Right renal pelvis (tissue), 4 donors: ENCODE data around the gene TPT1. TPM values are rescaled to one million over a fixed set of nuclear protein-coding genes. Genes with fewer than 3 reads are reported as not detected.
"Not testable (repeated sequence)": the region's sequence is repeated elsewhere in the genome, so short reads cannot be mapped to it uniquely, and the experiment has no call there.

Experiments
- DNase-seq, 4 donors: peaks; one replicate each; pipeline ENCODE4 v3.0.0-alpha.2; 2013; ENCODE audit warnings: low read depth in 4 of 4, low spot score in 3 of 4, missing footprints in 1 of 4
- polyA plus RNA-seq, 4 donors: library from polyadenylated mRNA; unstranded; fragments of 120-200 nt; gene quantifications; one replicate each; pipeline ENCODE4 v1.2.1, GENCODE V29; 2013; ENCODE audit not compliant: insufficient read length in 4 of 4

Gene TPT1
- polyA plus RNA-seq = 1,000 to 10,000 TPM; 6,707 to 7,042 (median 6,975) TPM

DNA sequence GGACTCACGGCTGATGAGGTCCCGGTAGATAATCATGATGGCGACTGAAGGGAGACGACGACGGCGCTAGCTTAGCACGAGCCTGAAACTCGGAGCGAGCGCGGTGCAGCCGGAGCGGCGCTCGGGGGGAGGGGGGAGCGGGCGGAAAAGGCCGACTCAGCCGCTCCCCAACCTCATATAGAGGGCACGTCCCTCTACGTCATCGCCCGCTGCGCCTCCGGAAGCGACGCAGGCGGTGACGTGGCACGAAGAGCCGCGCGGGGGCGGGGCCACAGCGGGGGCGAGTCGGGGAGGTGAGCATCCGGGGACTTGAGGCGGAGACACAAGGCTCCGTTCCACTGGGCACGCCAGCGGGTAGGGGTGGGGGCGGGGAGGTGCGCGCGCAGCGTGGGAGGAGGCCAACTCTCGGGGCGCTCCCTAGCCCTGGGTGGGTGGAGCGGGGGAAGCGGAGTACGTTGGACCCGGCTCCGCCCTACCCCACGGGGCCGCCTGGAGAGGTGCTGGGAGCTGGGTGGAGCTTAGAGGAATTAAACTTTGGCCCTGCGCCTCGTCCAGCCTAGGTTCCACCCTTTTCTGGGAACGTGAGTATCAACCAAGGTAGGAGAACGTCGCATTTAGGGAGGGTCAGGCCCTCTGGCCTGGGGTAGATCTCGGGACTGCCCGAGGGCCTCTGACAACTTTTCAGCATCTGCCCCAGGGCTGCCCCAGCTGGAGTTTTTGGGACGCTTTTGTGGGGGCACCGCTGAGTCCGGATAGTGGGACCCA lies at the start of gene TPT1:
Gene TPT1, minus strand, starts transcription at position 150 of the 765 bp plus-strand sequence. Its CDS starts 114 bp downstream, at position 36.
- DNase-seq = peak; percentile 96 to 99 (median 96)

- DNase-seq = not testable (repeated sequence)
Observed at GRCh38 chr13:45390348-45390747, 49.4 kb upstream of the TPT1 start.

DNA sequence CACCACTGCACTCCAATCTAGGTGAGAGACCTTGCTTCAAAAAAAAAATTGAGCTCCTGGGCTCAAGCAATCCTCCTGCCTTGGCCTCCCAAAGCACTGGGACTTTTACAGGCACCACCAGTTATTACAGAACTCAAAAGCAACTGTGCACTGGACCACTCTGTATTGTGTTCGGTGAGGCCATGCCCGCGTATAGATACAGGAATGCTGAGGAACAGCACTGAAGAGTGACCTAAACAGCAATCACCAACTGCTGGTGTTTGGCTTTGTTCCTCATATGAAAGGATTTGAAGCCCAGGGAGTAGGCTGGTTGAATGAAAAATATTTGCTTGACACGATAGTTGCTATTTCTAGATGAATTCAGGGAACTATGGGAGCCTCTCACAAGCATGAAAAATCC lies 47.7 kb upstream of the TPT1 start:
- no peak for DNase-seq

DNA sequence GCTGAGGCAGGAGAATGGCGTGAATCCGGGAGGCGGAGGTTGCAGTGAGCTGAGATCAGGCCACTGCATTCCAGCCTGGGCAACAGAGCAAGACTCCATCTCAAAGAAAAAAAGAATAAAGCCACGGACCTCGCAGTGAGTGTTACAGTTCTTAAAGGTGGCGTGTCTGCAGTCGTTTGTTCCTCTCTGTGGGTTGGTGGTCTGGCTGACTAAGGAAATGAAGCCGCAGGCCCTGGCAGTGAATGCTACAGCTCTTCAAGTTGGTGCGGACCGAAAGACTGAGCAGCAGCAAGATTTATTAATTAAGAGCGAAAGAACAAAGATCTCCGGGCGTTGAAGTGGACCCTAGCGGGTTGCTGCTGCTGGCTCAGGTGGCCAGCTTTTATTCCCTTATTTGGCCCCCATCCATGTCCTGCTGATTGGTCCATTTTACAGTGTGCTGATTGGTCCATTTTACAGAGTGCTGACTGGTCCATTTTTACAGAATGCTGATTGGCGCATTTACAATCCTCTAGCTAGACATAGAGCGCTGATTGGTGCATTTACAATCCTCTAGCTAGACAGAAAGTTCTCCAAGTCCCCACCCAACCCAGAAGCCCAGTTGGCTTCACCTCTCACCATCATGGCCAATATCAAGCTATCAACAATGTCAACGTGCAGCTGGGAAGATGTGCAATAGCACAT lies 46.1 kb upstream of the TPT1 start:
- not testable (repeated sequence) for DNase-seq

GRCh38 chr13:45385907-45386553 lies 45.0 kb upstream of the TPT1 start:
- DNase-seq = no peak

DNA sequence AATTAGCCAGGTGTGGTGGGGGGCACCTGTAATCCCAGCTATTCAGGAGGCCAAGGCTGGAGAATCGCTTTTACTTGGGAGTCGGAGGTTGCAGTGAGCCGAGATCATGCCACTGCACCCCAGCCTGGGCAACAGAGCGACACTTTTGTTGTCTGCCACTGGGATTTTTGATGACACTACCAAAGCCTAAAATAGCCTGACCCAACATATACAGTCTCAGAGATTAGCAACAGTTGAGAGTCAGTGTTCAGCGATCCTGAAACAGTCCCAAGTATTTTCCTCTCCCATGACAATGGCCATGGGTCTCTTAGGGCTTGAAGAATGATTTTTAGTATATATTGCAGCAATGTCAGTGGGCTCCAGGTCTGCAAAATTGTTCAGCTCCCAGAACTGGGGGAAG lies 44.3 kb upstream of the TPT1 start:
- no peak for DNase-seq

DNA sequence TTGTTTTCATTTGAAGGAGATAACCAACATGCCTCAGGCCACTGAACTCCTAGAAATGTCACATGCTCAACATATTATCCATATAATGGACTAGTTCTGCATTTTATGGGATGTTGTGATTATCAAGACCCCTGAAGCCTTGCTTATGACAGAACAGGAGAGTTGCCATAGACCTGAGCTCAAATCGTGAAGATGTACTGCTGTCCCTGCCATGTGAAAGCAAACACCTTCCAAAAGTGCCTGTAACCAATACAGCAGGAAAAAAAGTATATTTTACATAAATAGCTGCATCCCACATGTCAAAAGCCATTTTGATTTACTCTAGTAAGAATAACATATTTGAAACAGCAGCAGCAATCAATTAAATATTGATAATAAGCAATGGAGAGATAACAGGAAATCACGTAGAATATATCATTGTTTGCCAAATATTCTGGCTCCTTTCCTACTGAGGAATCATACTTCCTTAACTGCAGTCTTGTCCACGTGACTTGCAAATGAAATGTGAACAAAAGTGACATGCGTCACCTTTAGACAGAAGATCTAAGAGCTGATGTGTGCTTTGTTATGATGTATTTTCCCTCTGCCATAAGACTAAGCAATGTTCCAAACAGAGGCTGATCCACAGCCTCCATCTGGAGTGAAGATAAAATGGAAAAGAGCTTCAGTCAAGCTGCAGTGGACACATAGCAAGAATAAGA lies 43.6 kb upstream of the TPT1 start:
- no peak for DNase-seq

GRCh38 chr13:45382739-45383138 lies 41.8 kb upstream of the TPT1 start:
- DNase-seq = not testable (repeated sequence)

DNA sequence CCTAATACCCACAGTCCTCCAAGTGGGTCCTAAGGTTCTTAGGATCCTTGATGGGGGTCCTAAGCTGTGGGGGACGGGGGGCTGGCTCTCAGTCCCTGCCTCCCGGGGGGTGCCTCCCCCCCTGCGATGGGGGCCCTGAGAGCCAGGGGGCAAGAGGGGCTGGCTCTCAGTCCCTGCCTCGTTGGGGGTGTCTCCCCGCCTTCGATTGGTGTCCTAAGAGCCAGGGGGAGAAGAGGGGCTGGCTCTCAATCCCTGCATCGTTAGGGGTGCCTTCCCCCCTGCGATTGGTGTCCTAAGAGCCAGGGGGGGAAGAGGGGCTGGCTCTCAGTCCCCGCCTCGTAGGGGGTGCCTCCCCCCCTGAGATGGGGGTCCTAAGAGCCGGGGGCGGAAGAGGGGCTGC lies 40.2 kb upstream of the TPT1 start:
- no peak for DNase-seq

DNA sequence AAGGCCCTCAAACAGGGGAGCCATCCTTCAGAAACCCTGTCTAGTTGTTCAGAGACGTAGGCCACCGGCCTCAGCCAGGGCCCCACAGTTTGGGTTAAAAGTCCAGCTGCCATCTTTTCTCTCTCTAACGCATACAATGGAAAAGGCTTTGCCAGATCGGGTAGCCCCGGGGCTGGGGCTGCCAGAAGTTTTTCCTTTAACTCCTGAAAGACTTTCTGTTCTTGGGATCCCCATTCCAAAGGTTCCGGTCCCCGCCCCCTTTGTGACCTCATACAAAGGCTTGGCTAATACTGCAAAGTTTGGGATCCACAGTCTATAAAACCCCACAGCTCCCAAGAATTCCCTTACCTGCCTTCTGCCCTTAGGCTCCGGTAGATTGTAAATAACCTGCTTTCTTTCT lies 39.7 kb upstream of the TPT1 start:
- DNase-seq = not testable (repeated sequence)

DNA sequence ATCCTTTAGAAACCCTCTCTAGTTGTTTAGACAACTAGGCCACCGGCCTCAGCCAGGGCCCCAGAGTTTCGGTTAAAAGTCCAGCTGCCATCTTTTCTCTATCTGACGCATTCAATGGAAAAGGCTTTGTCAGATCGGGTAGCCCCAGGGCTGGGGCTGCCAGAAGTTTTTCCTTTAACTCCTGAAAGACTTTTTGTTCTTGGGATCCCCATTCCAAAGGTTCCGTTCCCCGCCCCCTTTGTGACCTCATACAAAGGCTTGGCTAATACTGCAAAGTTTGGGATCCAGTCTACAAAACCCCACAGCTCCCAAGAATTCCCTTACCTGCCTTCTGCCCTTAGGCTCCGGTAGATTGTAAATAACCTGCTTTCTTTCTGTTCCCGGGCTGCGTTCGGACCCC lies 38.5 kb upstream of the TPT1 start:
- not testable (repeated sequence) for DNase-seq

DNA sequence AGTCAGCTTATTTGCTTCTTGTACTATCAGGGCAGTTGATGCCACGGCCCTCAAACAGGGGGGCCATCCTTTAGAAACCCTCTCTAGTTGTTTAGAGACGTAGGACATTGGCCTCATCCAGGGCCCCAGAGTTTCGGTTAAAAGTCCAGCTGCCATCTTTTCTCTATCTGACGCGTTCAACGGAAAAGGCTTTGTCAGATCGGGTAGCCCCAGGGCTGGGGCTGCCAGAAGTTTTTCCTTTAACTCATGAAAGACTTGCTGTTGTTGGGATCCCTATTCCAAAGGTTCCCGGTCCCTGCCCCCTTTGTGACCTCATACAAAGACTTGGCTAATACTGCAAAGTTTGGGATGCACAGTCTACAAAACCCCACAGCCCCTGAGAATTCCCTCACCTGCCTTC lies 37.8 kb upstream of the TPT1 start:
- not testable (repeated sequence) for DNase-seq

GRCh38 chr13:45377314-45377713 lies 36.3 kb upstream of the TPT1 start:
- not testable (repeated sequence) for DNase-seq

DNA sequence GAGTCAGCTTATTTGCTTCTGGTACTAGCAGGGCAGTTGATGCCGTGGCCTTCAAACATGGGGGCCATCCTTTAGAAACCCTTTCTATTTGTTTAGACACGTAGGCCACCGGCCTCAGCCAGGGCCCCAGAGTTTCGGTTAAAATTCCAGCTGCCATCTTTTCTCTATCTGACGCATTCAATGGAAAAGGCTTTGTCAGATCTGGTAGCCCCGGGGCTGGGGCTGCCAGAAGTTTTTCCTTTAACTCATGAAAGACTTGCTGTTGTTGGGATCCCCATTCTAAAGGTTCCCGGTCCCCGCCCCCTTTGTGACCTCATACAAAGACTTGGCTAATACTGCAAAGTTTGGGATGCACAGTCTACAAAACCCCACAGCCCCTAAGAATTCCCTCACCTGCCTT lies 35.7 kb upstream of the TPT1 start:
- DNase-seq = not testable (repeated sequence)

DNA sequence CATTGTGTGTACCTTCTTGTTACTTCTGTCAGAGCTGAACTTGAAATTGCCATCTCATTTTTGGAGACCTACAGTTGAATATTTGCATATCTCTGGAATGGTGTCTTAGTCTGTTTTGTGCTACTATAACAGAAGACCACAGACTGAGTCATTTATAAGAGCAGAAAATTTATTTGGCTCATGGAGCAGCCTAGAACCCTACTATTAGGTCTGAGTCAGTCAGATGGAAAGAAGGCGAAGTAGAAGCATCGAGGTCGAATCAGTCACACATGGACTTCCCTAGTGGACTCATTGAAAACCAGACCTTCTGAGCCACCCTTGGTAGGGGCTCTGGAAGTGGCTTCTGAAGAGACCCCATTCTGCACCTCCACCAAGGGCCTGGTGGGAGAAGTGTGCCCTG lies 33.9 kb upstream of the TPT1 start:
- DNase-seq = no peak

GRCh38 chr13:45373162-45373547 lies 32.2 kb upstream of the TPT1 start:
- no peak for DNase-seq

DNA sequence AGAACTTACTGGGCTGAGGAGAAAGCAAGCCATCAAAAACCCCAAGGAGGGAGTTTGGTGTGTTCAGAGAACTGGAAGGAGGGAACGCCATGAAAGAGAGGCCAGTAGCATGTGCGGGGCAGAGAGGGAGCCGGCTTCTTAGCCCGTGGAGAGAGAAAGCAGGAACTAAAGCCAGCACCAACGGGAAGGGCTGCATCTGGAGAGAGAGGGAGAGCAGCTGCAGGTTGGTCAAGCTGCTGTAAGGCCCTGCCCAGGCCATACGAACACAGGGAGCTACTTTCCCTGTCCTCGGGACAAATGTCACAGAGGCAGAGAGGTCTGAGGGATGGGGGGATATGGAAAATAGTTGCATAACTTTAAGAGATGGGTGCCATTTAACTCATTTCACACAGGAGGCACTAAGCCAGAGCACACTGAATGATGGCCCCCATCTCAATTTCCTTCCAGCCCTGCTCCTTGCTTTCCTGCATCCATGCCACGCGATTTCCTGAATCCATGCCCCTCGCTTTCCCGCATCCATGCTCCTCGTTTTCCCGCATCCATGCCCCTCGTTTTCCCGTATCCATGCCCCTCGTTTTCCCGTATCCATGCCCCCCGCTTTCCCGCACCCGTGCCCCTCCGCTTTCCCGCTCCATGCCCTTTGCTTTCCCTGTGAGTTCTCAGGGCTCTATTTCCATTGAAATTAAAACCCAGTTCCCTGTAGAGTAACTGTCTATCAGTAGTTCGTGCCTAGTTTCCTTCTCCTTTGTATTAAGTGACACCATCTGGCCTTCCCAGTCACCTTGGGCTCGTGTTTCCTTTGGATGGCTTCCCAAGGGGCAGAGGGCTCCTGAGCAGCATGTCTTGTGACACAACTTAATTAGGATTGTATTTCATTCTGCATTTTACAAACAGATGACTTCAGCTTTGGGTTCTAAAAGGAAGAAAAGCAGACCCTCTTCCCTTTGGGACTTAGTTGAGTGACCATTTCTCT lies 31.5 kb upstream of the TPT1 start:
- no peak for DNase-seq

GRCh38 chr13:45370922-45371406 lies 30.0 kb upstream of the TPT1 start:
- DNase-seq = peak in 3 of 4 donors; percentile 44 to 67 (median 62)

DNA sequence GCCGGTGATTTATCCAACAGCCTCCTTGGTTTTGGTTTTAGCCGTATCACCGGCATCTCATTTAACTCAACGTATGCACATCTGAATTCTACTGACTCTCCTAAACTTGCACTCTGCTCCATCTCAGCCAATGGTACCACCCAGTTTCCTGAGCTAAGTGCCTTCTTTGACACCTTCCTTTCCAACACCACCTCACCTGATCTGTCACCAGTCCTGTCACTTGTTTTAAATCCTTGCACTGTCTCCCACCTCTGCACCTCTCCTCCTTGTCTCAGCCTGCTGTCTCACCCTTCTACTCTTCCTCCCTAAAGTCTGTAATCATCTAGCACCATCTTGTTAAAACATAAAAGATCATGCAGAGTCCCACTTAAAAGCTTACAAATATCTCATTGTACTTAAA lies 28.1 kb upstream of the TPT1 start:
- DNase-seq = no peak

- DNase-seq = no peak
Observed at GRCh38 chr13:45368571-45368970, 27.6 kb upstream of the TPT1 start.
